ENCODE measurements around the gene FAM186B.

Gene FAM186B

DNA sequence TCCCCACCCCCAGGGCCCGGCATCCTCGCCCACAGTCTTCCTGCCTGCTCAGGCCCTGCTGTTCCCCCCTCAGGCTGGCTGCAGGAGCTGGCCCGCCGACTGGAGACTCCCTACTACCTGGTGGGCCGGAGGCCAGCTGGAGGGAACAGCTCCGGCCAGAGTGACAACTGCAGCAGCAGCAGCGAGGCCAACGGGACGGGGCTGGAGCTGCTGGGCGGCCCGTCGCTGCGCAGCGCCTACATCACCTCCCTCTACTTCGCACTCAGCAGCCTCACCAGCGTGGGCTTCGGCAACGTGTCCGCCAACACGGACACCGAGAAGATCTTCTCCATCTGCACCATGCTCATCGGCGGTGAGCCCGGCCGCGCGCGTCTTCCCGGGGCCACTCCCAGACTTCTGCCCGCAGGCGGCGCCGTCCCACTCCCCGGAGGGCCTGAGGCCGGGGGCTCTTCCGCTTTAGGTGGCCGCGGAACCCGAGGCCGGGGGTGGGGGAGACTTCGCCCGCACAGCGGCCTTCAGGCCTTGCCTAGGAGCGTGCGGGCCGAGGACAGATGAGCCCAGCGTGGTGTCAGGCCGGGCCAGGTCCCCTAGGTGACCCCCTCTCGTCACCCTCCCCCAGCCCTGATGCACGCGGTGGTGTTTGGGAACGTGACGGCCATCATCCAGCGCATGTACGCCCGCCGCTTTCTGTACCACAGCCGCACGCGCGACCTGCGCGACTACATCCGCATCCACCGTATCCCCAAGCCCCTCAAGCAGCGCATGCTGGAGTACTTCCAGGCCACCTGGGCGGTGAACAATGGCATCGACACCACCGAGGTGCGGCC lies 56.4 kb downstream of the FAM186B start:
- no peaks in the 10 kb centered on the region for H3K36me3 ChIP-seq (ENCODE audit: control insufficient read depth in 1 of 2, insufficient read depth in 2 of 2, low read depth in 1 of 2, low read length in 2 of 2)
- peak overlapping the region; percentile 64 for H2AFZ ChIP-seq (ENCODE audit: low read depth, low read length)

GRCh38 chr12:49548481-49548821 lies 57.0 kb downstream of the FAM186B start:
- Histone ChIP-seq H3K4me3 (ENCODE audit: insufficient read depth in 1 of 2, low read depth in 1 of 2, low read length in 2 of 2) (peak overlapping the region in 1 of 2 experiments; percentile 66), H3K9me3 (ENCODE audit: control insufficient read depth, low read length) (no peaks in the 10 kb centered on the region), H2AFZ (ENCODE audit: low read depth, low read length) (peak overlapping the region; percentile 64), H3K4me2 (ENCODE audit: low read length, poor library complexity, severe bottlenecking) (peak overlapping the region; percentile 59), H2BK5ac (ENCODE audit: low read depth, low read length, poor library complexity, severe bottlenecking) (no peak overlapping the region), H3K27ac (ENCODE audit: low read length, poor library complexity, severe bottlenecking) (no peak overlapping the region), H3K27me3 (ENCODE audit: control insufficient read depth in 1 of 2, insufficient read depth in 1 of 2, low read length in 2 of 2) (peaks cover 90 to 93% of the 10 kb centered on the region in 2 experiments), H3K14ac (ENCODE audit: low read length in 2 of 2) (peak overlapping the region in 1 of 2 experiments; percentile 72), H2BK15ac (ENCODE audit: low read depth, poor library complexity, severe bottlenecking) (no peak overlapping the region), H2AK5ac (ENCODE audit: low read length, severe bottlenecking) (no peak overlapping the region), H3K23ac (ENCODE audit: low read length in 2 of 2) (no peak overlapping the region), H2BK12ac (ENCODE audit: low read length in 2 of 2) (no peak overlapping the region), H3K36me3 (ENCODE audit: control insufficient read depth in 1 of 2, insufficient read depth in 2 of 2, low read depth in 1 of 2, low read length in 2 of 2) (no peaks in the 10 kb centered on the region), H4K8ac (ENCODE audit: low read length) (no peak overlapping the region), H3K4ac (ENCODE audit: low read depth in 1 of 2, low read length in 2 of 2) (peak overlapping the region in 1 of 2 experiments; percentile 38), H3K79me1 (replicated peaks; ENCODE audit: low read length, poor library complexity, severe bottlenecking) (no peaks in the 10 kb centered on the region), H3K18ac (ENCODE audit: low read depth in 1 of 2, low read length in 2 of 2) (peak overlapping the region in 1 of 2 experiments; percentile 51), H2BK120ac (ENCODE audit: low read depth, low read length) (no peak overlapping the region), H3K4me1 (ENCODE audit: control insufficient read depth, insufficient read depth, low read depth, low read length) (peaks cover 19% of the 10 kb centered on the region), H4K91ac (ENCODE audit: low read length) (no peak overlapping the region), H3K9ac (ENCODE audit: low read length) (no peak overlapping the region)
- WGBS: 68% methylated on average over 8 of the region's 8 CpGs
- DNase-seq: no peak

More for the DNA sequence above, 56.4 kb downstream of the FAM186B start:
- H3K9ac ChIP-seq (ENCODE audit: low read length): peak overlapping the region; percentile 8
- H3K79me1 ChIP-seq (replicated peaks; ENCODE audit: low read length, poor library complexity, severe bottlenecking): no peaks in the 10 kb centered on the region
- peak overlapping the region; percentile 9 for H4K91ac ChIP-seq (ENCODE audit: low read length)
- H3K4me2 ChIP-seq (ENCODE audit: low read length, poor library complexity, severe bottlenecking): peak overlapping the region; percentile 59
- DNase-seq: peak; percentile 32
- peaks cover 16% of the 10 kb centered on the region for H3K4me1 ChIP-seq (ENCODE audit: control insufficient read depth, insufficient read depth, low read depth, low read length)
- 11% methylated on average over 63 of the region's 70 CpGs for WGBS
- H3K18ac ChIP-seq (ENCODE audit: low read depth in 1 of 2, low read length in 2 of 2): peak overlapping the region in 1 of 2 experiments; percentile 51
- no peak overlapping the region for H2BK12ac ChIP-seq (ENCODE audit: low read length in 2 of 2)
- no peaks in the 10 kb centered on the region for H3K9me3 ChIP-seq (ENCODE audit: control insufficient read depth, low read length)
- H3K23ac ChIP-seq (ENCODE audit: low read length in 2 of 2): no peak overlapping the region
- H2BK15ac ChIP-seq (ENCODE audit: low read depth, poor library complexity, severe bottlenecking): no peak overlapping the region
- no peak overlapping the region for H2BK5ac ChIP-seq (ENCODE audit: low read depth, low read length, poor library complexity, severe bottlenecking)
- peak overlapping the region in 1 of 2 experiments; percentile 72 for H3K14ac ChIP-seq (ENCODE audit: low read length in 2 of 2)
- H3K4ac ChIP-seq (ENCODE audit: low read depth in 1 of 2, low read length in 2 of 2): peak overlapping the region in 1 of 2 experiments; percentile 51
- H3K27ac ChIP-seq (ENCODE audit: low read length, poor library complexity, severe bottlenecking): no peak overlapping the region
- H3K4me3 ChIP-seq (ENCODE audit: insufficient read depth in 1 of 2, low read depth in 1 of 2, low read length in 2 of 2): peak overlapping the region; percentile 22 to 66
- H2BK120ac ChIP-seq (ENCODE audit: low read depth, low read length): no peak overlapping the region
- H4K8ac ChIP-seq (ENCODE audit: low read length): peak overlapping the region; percentile 45
- no peak overlapping the region for H2AK5ac ChIP-seq (ENCODE audit: low read length, severe bottlenecking)
- H3K27me3 ChIP-seq (ENCODE audit: control insufficient read depth in 1 of 2, insufficient read depth in 1 of 2, low read length in 2 of 2): peaks cover 84 to 91% of the 10 kb centered on the region in 2 experiments

DNA sequence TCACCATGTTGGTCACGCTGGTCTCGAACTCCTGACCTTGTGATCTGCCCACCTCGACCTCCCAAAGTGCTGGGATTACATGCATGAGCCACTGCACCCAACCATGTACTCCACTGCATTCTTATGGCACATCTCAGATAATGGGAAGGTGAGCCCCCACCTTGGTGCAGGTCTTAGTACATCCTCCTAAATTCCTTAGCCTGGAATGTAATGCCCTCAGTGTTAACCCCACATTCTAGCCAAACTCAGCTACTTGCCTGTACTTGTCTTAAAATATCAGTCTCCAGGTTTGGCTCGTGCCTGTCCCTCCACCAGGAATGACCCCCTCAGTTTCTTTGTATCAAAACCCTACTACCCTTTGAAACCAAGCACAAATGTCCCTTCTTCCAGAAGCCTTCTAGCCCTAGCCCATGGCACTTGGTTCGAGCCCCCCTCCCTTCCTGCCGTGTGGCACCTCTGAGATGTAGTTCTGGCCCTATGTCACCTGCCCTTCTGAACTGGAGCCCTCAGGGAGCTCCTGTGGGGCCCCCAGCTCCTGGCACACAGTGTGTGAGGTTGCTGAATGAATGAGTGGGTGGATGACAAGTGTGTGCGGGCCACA lies 58.2 kb downstream of the FAM186B start:
- H2AK5ac ChIP-seq (ENCODE audit: low read length, severe bottlenecking): no peak overlapping the region
- H2BK120ac ChIP-seq (ENCODE audit: low read depth, low read length): no peak overlapping the region
- no peak overlapping the region for H3K4ac ChIP-seq (ENCODE audit: low read depth in 1 of 2, low read length in 2 of 2)
- no peak overlapping the region for H3K4me2 ChIP-seq (ENCODE audit: low read length, poor library complexity, severe bottlenecking)
- no peaks in the 10 kb centered on the region for H3K36me3 ChIP-seq (ENCODE audit: control insufficient read depth in 1 of 2, insufficient read depth in 2 of 2, low read depth in 1 of 2, low read length in 2 of 2)
- peaks cover 94 to 95% of the 10 kb centered on the region in 2 experiments for H3K27me3 ChIP-seq (ENCODE audit: control insufficient read depth in 1 of 2, insufficient read depth in 1 of 2, low read length in 2 of 2)
- H4K91ac ChIP-seq (ENCODE audit: low read length): no peak overlapping the region
- H3K23ac ChIP-seq (ENCODE audit: low read length in 2 of 2): no peak overlapping the region
- peaks cover 21% of the 10 kb centered on the region for H3K4me1 ChIP-seq (ENCODE audit: control insufficient read depth, insufficient read depth, low read depth, low read length)
- no peak overlapping the region for H2BK15ac ChIP-seq (ENCODE audit: low read depth, poor library complexity, severe bottlenecking)
- no peaks in the 10 kb centered on the region for H3K9me3 ChIP-seq (ENCODE audit: control insufficient read depth, low read length)
- no peak overlapping the region for H2AFZ ChIP-seq (ENCODE audit: low read depth, low read length)
- H2BK12ac ChIP-seq (ENCODE audit: low read length in 2 of 2): no peak overlapping the region
- DNase-seq: no peak
- no peak overlapping the region for H4K8ac ChIP-seq (ENCODE audit: low read length)
- H3K4me3 ChIP-seq (ENCODE audit: insufficient read depth in 1 of 2, low read depth in 1 of 2, low read length in 2 of 2): no peak overlapping the region
- no peak overlapping the region for H2BK5ac ChIP-seq (ENCODE audit: low read depth, low read length, poor library complexity, severe bottlenecking)
- WGBS: 77% methylated on average over 6 of the region's 7 CpGs
- H3K18ac ChIP-seq (ENCODE audit: low read depth in 1 of 2, low read length in 2 of 2): no peak overlapping the region
- no peak overlapping the region for H3K27ac ChIP-seq (ENCODE audit: low read length, poor library complexity, severe bottlenecking)
- H3K14ac ChIP-seq (ENCODE audit: low read length in 2 of 2): no peak overlapping the region
- H3K9ac ChIP-seq (ENCODE audit: low read length): no peak overlapping the region
- H3K79me1 ChIP-seq (replicated peaks; ENCODE audit: low read length, poor library complexity, severe bottlenecking): no peaks in the 10 kb centered on the region

DNA sequence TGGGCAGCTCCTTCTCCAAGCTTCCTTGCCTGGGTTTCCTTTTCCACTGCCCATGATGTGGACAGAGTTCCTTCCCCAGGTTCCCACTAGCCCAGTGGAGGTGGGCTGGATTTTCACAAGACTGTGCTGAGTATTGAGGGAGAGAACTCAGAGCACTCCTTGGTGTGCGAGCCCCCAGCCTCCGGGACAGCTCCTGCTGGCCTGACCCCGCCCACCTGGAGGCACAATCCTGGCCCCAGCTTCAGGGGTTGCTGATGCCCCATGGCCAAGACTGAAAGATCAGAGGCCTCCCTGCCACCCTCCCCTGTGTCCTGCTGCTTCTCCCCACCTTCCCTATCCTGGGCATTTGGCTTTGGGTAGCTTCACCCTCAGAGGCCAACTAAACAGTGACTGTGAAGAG lies 59.0 kb downstream of the FAM186B start:
- H3K9me3 ChIP-seq (ENCODE audit: control insufficient read depth, low read length): no peaks in the 10 kb centered on the region
- H3K4ac ChIP-seq (ENCODE audit: low read depth in 1 of 2, low read length in 2 of 2): no peak overlapping the region
- no peak overlapping the region for H3K23ac ChIP-seq (ENCODE audit: low read length in 2 of 2)
- no peak overlapping the region for H3K18ac ChIP-seq (ENCODE audit: low read depth in 1 of 2, low read length in 2 of 2)
- H2BK15ac ChIP-seq (ENCODE audit: low read depth, poor library complexity, severe bottlenecking): no peak overlapping the region
- no peak overlapping the region for H2BK120ac ChIP-seq (ENCODE audit: low read depth, low read length)
- H3K79me1 ChIP-seq (replicated peaks; ENCODE audit: low read length, poor library complexity, severe bottlenecking): no peaks in the 10 kb centered on the region
- no peak overlapping the region for H2AFZ ChIP-seq (ENCODE audit: low read depth, low read length)
- no peak overlapping the region for H3K27ac ChIP-seq (ENCODE audit: low read length, poor library complexity, severe bottlenecking)
- no peak overlapping the region for H2BK12ac ChIP-seq (ENCODE audit: low read length in 2 of 2)
- H3K4me1 ChIP-seq (ENCODE audit: control insufficient read depth, insufficient read depth, low read depth, low read length): peaks cover 21% of the 10 kb centered on the region
- H3K36me3 ChIP-seq (ENCODE audit: control insufficient read depth in 1 of 2, insufficient read depth in 2 of 2, low read depth in 1 of 2, low read length in 2 of 2): no peaks in the 10 kb centered on the region
- no peak for DNase-seq
- no peak overlapping the region for H3K9ac ChIP-seq (ENCODE audit: low read length)
- no peak overlapping the region for H3K14ac ChIP-seq (ENCODE audit: low read length in 2 of 2)
- no peak overlapping the region for H4K8ac ChIP-seq (ENCODE audit: low read length)
- no peak overlapping the region for H2AK5ac ChIP-seq (ENCODE audit: low read length, severe bottlenecking)
- WGBS: 28% methylated on average over 3 of the region's 3 CpGs
- H4K91ac ChIP-seq (ENCODE audit: low read length): no peak overlapping the region
- no peak overlapping the region for H3K4me2 ChIP-seq (ENCODE audit: low read length, poor library complexity, severe bottlenecking)
- peaks cover 87 to 92% of the 10 kb centered on the region in 2 experiments for H3K27me3 ChIP-seq (ENCODE audit: control insufficient read depth in 1 of 2, insufficient read depth in 1 of 2, low read length in 2 of 2)
- no peak overlapping the region for H2BK5ac ChIP-seq (ENCODE audit: low read depth, low read length, poor library complexity, severe bottlenecking)
- H3K4me3 ChIP-seq (ENCODE audit: insufficient read depth in 1 of 2, low read depth in 1 of 2, low read length in 2 of 2): no peak overlapping the region
